NCI-H2196 (cell line): ENCODE results near the gene SGMS1.
"Not testable (repeated sequence)": the region's sequence is repeated elsewhere in the genome, so short reads cannot be mapped to it uniquely, and the experiment has no call there.

ENCODE experiments used
- DNase-seq: peaks from one replicate; lab custom pipeline; 2025; ENCODE audit not compliant: unreplicated experiment; lab: John Stamatoyannopoulos, UW

The SGMS1 gene

GRCh38 chr10:50623663-50624412 is at the start of gene SGMS1:
Gene SGMS1 (minus strand): TSS chr10:50623956. CDS start chr10:50344114, 279,842 bp downstream.
- DNase-seq: peak; percentile 45

- DNase-seq: not testable (repeated sequence)
Measured at GRCh38 chr10:50672152-50672551, 48.4 kb upstream of the SGMS1 start.

GRCh38 chr10:50671645-50672044 is 47.9 kb upstream of the SGMS1 start:
- not testable (repeated sequence) for DNase-seq

GRCh38 chr10:50669957-50670356 is 46.2 kb upstream of the SGMS1 start:
- DNase-seq: not testable (repeated sequence)

- DNase-seq: not testable (repeated sequence)
Measured at GRCh38 chr10:50667353-50667752, 43.6 kb upstream of the SGMS1 start.

- not testable (repeated sequence) for DNase-seq
Measured at GRCh38 chr10:50662420-50662819, 38.7 kb upstream of the SGMS1 start.

GRCh38 chr10:50661563-50661962 is 37.8 kb upstream of the SGMS1 start:
- not testable (repeated sequence) for DNase-seq

GRCh38 chr10:50659865-50660730 is 36.3 kb upstream of the SGMS1 start:
- DNase-seq: peak; percentile 50

- not testable (repeated sequence) for DNase-seq
Measured at GRCh38 chr10:50659016-50659864, 35.5 kb upstream of the SGMS1 start.

- no peak for DNase-seq
Measured at GRCh38 chr10:50658165-50658564, 34.4 kb upstream of the SGMS1 start.

- no peak for DNase-seq
Measured at GRCh38 chr10:50653758-50654157, 30.0 kb upstream of the SGMS1 start.

- DNase-seq: peak; percentile 3
Measured at GRCh38 chr10:50653142-50653541, 29.4 kb upstream of the SGMS1 start.

GRCh38 chr10:50651808-50652207 is 28.1 kb upstream of the SGMS1 start:
- no peak for DNase-seq

- DNase-seq: no peak
Measured at GRCh38 chr10:50650481-50650880, 26.7 kb upstream of the SGMS1 start.

- no peak for DNase-seq
Measured at GRCh38 chr10:50648935-50649227, 25.1 kb upstream of the SGMS1 start.

- no peak for DNase-seq
Measured at GRCh38 chr10:50648089-50648934, 24.6 kb upstream of the SGMS1 start.

- DNase-seq: not testable (repeated sequence)
Measured at GRCh38 chr10:50647350-50647749, 23.6 kb upstream of the SGMS1 start.

- no peak for DNase-seq
Measured at GRCh38 chr10:50645236-50645635, 21.5 kb upstream of the SGMS1 start.

GRCh38 chr10:50641626-50642025 is 17.9 kb upstream of the SGMS1 start:
- DNase-seq: no peak

GRCh38 chr10:50640238-50640637 is 16.5 kb upstream of the SGMS1 start:
- no peak for DNase-seq
